Measurements from ENCODE around the gene QRICH1.

The QRICH1 gene

GRCh38 chr3:49098910-49099630 lies 5.2 kb upstream of the QRICH1 start:
- H3K27ac ChIP-seq = no peak overlapping the region
- TF ChIP-seq CTCF (conservative IDR thresholded peaks at IDR 0.05) = no peak
- no peak for TF ChIP-seq ZFX (IDR thresholded peaks at IDR 0.05)

DNA sequence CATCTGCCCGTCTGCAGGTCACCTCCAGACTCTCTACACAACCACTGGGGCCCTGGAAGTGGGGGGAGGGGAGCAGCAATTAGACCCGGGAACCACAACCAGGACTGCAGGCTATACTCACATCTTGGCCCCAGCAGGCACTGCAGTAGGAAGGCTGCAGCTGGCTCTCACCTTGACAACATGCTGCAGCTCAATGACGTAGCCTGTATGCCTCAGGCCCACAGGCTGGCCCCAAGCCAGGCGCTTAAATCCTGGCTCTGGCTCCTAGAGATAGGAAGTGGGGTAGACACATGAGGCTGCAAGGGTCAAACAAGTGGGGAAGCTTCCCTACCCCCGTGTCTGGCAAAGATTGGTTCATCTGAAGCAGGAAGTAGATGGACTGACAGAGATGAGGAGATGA lies 4.6 kb upstream of the QRICH1 start:
- TF ChIP-seq CTCF (conservative IDR thresholded peaks at IDR 0.05) (no peak), ZFX (IDR thresholded peaks at IDR 0.05) (no peak)
- no peak overlapping the region for H3K27ac ChIP-seq

DNA sequence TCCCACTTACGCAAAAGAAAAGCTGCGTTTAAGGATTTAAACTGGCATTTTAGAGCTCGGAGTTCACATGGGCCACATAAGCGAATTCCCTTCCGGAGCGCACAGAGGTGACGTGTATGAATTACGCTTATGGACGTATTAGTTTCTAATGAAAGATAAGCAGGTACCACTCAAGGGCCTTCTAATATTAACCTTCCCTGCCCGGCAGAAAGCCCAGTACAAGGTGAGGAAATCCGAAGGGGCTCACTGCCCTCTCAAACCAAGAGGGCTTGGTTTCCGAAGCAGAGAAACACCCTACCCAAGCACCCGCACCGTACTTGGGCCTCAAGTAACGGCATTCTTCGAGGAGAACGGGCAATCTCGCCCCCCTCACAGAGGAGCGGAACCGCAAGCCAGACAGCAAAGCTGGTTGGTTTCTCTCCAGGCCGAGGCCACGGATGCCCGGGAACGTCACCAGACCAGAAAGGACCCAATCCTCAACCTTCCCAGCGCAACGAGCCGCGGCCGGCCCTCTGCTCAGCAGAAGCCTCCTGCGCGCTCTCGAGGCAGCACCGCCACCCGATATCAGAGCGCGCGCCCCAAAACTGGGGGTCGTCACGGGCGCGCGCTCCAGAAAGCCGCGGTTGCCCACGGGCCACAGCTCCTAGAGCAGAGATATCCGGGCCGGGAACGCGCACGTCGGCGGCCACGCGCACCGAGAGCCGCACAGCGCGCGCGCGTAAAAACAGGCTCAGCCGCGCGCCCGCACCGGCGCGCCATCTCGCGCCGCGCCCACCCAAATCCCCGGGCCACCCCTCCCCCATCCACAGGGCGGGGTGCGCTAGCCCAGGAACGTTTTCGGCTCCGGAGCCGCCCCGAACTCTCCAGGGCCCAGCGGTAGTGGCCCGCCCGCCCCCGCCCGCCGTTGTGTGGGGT lies 676 bp downstream of the QRICH1 start:
- TF ChIP-seq ZFX (IDR thresholded peaks at IDR 0.05) (peak; percentile 42; the same call in 1 of the 2 replicates), CTCF (conservative IDR thresholded peaks at IDR 0.05) (no peak)
- peak overlapping the region; percentile 89 for H3K27ac ChIP-seq

- TF ChIP-seq CTCF (conservative IDR thresholded peaks at IDR 0.05) = no peak
- no peak for TF ChIP-seq ZFX (IDR thresholded peaks at IDR 0.05)
- H3K27ac ChIP-seq = no peak overlapping the region
Measured at GRCh38 chr3:49081429-49081828, 12.4 kb downstream of the QRICH1 start.

DNA sequence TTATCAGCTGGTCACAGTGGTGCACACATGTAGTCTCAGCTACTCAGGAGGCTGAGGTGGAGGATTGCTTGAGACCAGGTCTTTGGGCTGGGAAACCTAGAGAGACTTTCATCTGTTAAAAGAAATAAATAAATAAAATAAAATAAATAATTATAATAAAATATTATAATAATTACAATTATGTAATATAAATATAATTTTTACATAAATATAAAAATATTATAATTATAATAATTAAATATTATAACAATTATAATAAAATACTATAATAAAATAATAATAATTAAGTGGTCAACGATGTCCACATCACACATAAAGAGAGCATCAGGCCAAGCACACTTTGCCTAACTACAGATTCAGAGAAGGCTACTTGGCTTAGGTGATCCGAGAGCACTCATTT lies 14.6 kb downstream of the QRICH1 start:
- H3K27ac ChIP-seq = no peak overlapping the region

GRCh38 chr3:49076646-49077045 lies 17.2 kb downstream of the QRICH1 start:
- TF ChIP-seq ZFX (IDR thresholded peaks at IDR 0.05) (no peak), CTCF (conservative IDR thresholded peaks at IDR 0.05) (no peak)
- H3K27ac ChIP-seq = no peak overlapping the region

More for the DNA sequence above, 14.6 kb downstream of the QRICH1 start:
- no peak for TF ChIP-seq ZFX (IDR thresholded peaks at IDR 0.05)
- no peak for TF ChIP-seq CTCF (conservative IDR thresholded peaks at IDR 0.05)

- H3K27ac ChIP-seq = no peak overlapping the region
- TF ChIP-seq CTCF (conservative IDR thresholded peaks at IDR 0.05) (no peak), ZFX (IDR thresholded peaks at IDR 0.05) (no peak)
Measured at GRCh38 chr3:49076116-49076515, 17.8 kb downstream of the QRICH1 start.

Data from C4-2B (cell line).